OCI-LY3 (cell line): ENCODE measurements around the gene NCEH1.

Experiments
- EZH2phosphoT487 ChIP-seq: fragments of 200-600 bp; shearing (Covaris generic); IDR thresholded peaks from 2 replicates; pipeline ENCODE4 v1.6.1; 2018; ENCODE audit warnings: antibody characterized with exemption, mixed run types, low read depth
- TF ChIP-seq, protein P1 (sequence below): fragments of 200-600, 300-600 bp; sonication (generic); IDR thresholded peaks from 2 replicates; pipeline ENCODE4 v1.5.1; 2014; ENCODE audit warnings: antibody characterized with exemption, low read length, low read depth

DNA sequence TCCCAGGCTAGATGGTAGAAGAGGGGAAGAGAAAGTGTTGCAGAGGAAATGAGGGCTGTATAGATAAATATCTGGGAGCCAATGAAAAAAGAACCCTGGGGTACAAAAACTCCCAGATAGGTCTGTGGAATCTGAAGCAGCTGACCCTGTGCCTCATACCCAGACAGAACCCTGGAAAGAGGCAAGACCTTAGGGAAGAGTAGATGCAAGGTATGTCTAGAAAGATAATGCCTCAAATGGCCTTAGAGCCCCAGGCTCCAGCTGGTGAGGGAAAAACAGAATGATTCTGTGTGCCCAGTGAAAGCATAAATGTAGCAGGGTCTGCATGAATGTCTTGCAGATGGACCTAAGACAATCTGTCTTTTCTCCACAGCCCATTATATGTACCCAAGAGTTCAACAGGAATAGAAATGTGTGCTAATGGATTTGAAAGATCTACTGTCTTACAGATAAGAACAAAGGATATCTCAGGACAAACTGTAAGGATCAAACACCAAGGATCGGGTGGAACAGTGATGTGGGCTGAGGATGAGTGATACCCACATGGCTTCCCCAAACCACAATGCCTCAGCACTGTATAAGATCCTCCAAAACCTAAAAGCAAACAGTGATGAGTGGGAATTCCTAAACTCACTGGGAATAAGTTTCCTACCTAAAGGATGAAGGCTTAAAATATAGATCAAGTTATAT lies 58.8 kb downstream of the NCEH1 start:
- TF ChIP-seq, protein P1, sequence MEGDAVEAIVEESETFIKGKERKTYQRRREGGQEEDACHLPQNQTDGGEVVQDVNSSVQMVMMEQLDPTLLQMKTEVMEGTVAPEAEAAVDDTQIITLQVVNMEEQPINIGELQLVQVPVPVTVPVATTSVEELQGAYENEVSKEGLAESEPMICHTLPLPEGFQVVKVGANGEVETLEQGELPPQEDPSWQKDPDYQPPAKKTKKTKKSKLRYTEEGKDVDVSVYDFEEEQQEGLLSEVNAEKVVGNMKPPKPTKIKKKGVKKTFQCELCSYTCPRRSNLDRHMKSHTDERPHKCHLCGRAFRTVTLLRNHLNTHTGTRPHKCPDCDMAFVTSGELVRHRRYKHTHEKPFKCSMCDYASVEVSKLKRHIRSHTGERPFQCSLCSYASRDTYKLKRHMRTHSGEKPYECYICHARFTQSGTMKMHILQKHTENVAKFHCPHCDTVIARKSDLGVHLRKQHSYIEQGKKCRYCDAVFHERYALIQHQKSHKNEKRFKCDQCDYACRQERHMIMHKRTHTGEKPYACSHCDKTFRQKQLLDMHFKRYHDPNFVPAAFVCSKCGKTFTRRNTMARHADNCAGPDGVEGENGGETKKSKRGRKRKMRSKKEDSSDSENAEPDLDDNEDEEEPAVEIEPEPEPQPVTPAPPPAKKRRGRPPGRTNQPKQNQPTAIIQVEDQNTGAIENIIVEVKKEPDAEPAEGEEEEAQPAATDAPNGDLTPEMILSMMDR: no peak
- TF ChIP-seq EZH2phosphoT487: no peak
